Measurements from ENCODE around the gene CDC42BPG.

Gene CDC42BPG

DNA sequence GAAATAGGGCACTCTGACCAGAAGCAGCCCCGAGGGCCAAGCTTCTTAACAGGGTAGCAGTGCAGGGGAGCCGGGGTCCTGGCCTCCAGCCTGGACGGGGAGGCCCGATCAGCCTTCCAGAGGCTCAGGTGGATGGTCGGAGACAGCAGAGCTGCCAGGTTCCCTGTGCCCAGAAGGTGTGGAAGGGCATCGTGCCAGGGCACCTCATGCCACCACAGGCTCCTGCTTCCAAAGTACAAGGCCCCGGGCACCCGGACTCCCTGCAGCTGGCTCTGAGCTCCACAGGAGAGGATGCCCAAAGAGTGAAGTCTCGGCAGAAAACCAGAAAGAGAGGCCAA lies 19.7 kb upstream of the CDC42BPG start:
- no peak for DNase-seq (ENCODE audit: low read depth)
- H3K4me3 ChIP-seq (ENCODE audit: low read depth, low read length): no peak overlapping the region
- TF ChIP-seq CTCF (conservative IDR thresholded peaks at IDR 0.05; ENCODE audit: low read depth, low read length): no peak

- DNase-seq (ENCODE audit: low read depth): no peak
- no peak for TF ChIP-seq CTCF (conservative IDR thresholded peaks at IDR 0.05; ENCODE audit: low read depth, low read length)
- H3K4me3 ChIP-seq (ENCODE audit: low read depth, low read length): no peak overlapping the region
These were observed 19.1 kb upstream of the CDC42BPG start for GRCh38 chr11:64863391-64864060.

- no peak for TF ChIP-seq CTCF (conservative IDR thresholded peaks at IDR 0.05; ENCODE audit: low read depth, low read length)
- no peak for DNase-seq (ENCODE audit: low read depth)
- H3K4me3 ChIP-seq (ENCODE audit: low read depth, low read length): no peak overlapping the region
These were observed 18.5 kb upstream of the CDC42BPG start for GRCh38 chr11:64862987-64863390.

- no peak overlapping the region for H3K4me3 ChIP-seq (ENCODE audit: low read depth, low read length)
- DNase-seq (ENCODE audit: low read depth): no peak
- TF ChIP-seq CTCF (conservative IDR thresholded peaks at IDR 0.05; ENCODE audit: low read depth, low read length): no peak
These were observed 16.9 kb upstream of the CDC42BPG start for GRCh38 chr11:64861227-64861975.

- H3K4me3 ChIP-seq (ENCODE audit: low read depth, low read length): no peak overlapping the region
- no peak for DNase-seq (ENCODE audit: low read depth)
- no peak for TF ChIP-seq CTCF (conservative IDR thresholded peaks at IDR 0.05; ENCODE audit: low read depth, low read length)
These were observed 15.3 kb upstream of the CDC42BPG start for GRCh38 chr11:64859542-64860414.

GRCh38 chr11:64858467-64859263 lies 14.2 kb upstream of the CDC42BPG start:
- TF ChIP-seq CTCF (conservative IDR thresholded peaks at IDR 0.05; ENCODE audit: low read depth, low read length): no peak

More at GRCh38 chr11:64858467-64859263, 14.2 kb upstream of the CDC42BPG start:
- H3K4me3 ChIP-seq (ENCODE audit: low read depth, low read length): no peak overlapping the region
- DNase-seq (ENCODE audit: low read depth): no peak

All from choroid plexus epithelial cell (primary cell).